ENCODE measurements around the gene QKI.

Gene QKI

GRCh38 chr6:163520956-163521355 is 106.4 kb downstream of the QKI start:
- 97 to 100% methylated on average over 2 to 3 of the region's 4 CpGs for WGBS, 2 experiments
- H3K36me3 ChIP-seq (ENCODE audit: control insufficient read depth, insufficient read depth, low read length) = no peaks in the 10 kb centered on the region
- H3K27ac ChIP-seq (ENCODE audit: insufficient read depth, low read depth, low read length, poor library complexity, severe bottlenecking) = no peak overlapping the region

GRCh38 chr6:163522033-163522432 is 107.5 kb downstream of the QKI start:
- H3K9me3 ChIP-seq (ENCODE audit: control insufficient read depth, low read length) = no peaks in the 10 kb centered on the region
- H3K4me1 ChIP-seq (ENCODE audit: control insufficient read depth, insufficient read depth, low read length) = peaks cover 2% of the 10 kb centered on the region
- no peaks in the 10 kb centered on the region for H3K27me3 ChIP-seq (ENCODE audit: control insufficient read depth, insufficient read depth, low read length, poor library complexity, severe bottlenecking)
- H3K27ac ChIP-seq (ENCODE audit: insufficient read depth, low read depth, low read length, poor library complexity, severe bottlenecking) = no peak overlapping the region
- 91% methylated on average over 1 of the region's 1 CpG; no CpG with 5 or more reads in 1 of the 2 experiments for WGBS, 2 experiments
- H3K36me3 ChIP-seq (ENCODE audit: control insufficient read depth, insufficient read depth, low read length) = no peaks in the 10 kb centered on the region
- H3K4me3 ChIP-seq (ENCODE audit: insufficient read depth, low read depth, low read length) = no peak overlapping the region

More at GRCh38 chr6:163520956-163521355, 106.4 kb downstream of the QKI start:
- Histone ChIP-seq H3K27me3 (ENCODE audit: control insufficient read depth, insufficient read depth, low read length, poor library complexity, severe bottlenecking) (no peaks in the 10 kb centered on the region), H3K9me3 (ENCODE audit: control insufficient read depth, low read length) (no peaks in the 10 kb centered on the region), H3K4me3 (ENCODE audit: insufficient read depth, low read depth, low read length) (no peak overlapping the region), H3K4me1 (ENCODE audit: control insufficient read depth, insufficient read depth, low read length) (no peaks in the 10 kb centered on the region)

- Histone ChIP-seq H3K27me3 (ENCODE audit: control insufficient read depth, insufficient read depth, low read length, poor library complexity, severe bottlenecking) (no peaks in the 10 kb centered on the region), H3K4me1 (ENCODE audit: control insufficient read depth, insufficient read depth, low read length) (peaks cover 7% of the 10 kb centered on the region), H3K9me3 (ENCODE audit: control insufficient read depth, low read length) (no peaks in the 10 kb centered on the region), H3K27ac (ENCODE audit: insufficient read depth, low read depth, low read length, poor library complexity, severe bottlenecking) (no peak overlapping the region), H3K36me3 (ENCODE audit: control insufficient read depth, insufficient read depth, low read length) (no peaks in the 10 kb centered on the region), H3K4me3 (ENCODE audit: insufficient read depth, low read depth, low read length) (no peak overlapping the region)
Measured at GRCh38 chr6:163525926-163526325, 111.4 kb downstream of the QKI start.

- Histone ChIP-seq H3K27ac (ENCODE audit: insufficient read depth, low read depth, low read length, poor library complexity, severe bottlenecking) (no peak overlapping the region), H3K9me3 (ENCODE audit: control insufficient read depth, low read length) (no peaks in the 10 kb centered on the region), H3K36me3 (ENCODE audit: control insufficient read depth, insufficient read depth, low read length) (no peaks in the 10 kb centered on the region), H3K27me3 (ENCODE audit: control insufficient read depth, insufficient read depth, low read length, poor library complexity, severe bottlenecking) (no peaks in the 10 kb centered on the region), H3K4me3 (ENCODE audit: insufficient read depth, low read depth, low read length) (no peak overlapping the region), H3K4me1 (ENCODE audit: control insufficient read depth, insufficient read depth, low read length) (peaks cover 12% of the 10 kb centered on the region)
- WGBS, 2 experiments = 100% methylated on average over 1 of the region's 1 CpG; no CpG with 5 or more reads in 1 of the 2 experiments
Measured at GRCh38 chr6:163526346-163526745, 111.8 kb downstream of the QKI start.

GRCh38 chr6:163527291-163527690 is 112.8 kb downstream of the QKI start:
- no peaks in the 10 kb centered on the region for H3K36me3 ChIP-seq (ENCODE audit: control insufficient read depth, insufficient read depth, low read length)
- peaks cover 12% of the 10 kb centered on the region for H3K4me1 ChIP-seq (ENCODE audit: control insufficient read depth, insufficient read depth, low read length)
- WGBS, 2 experiments = 85 to 87% methylated on average over 2 of the region's 3 CpGs
- H3K27ac ChIP-seq (ENCODE audit: insufficient read depth, low read depth, low read length, poor library complexity, severe bottlenecking) = no peak overlapping the region
- H3K27me3 ChIP-seq (ENCODE audit: control insufficient read depth, insufficient read depth, low read length, poor library complexity, severe bottlenecking) = no peaks in the 10 kb centered on the region
- no peaks in the 10 kb centered on the region for H3K9me3 ChIP-seq (ENCODE audit: control insufficient read depth, low read length)
- H3K4me3 ChIP-seq (ENCODE audit: insufficient read depth, low read depth, low read length) = no peak overlapping the region

GRCh38 chr6:163529605-163530004 is 115.1 kb downstream of the QKI start:
- H3K4me3 ChIP-seq (ENCODE audit: insufficient read depth, low read depth, low read length) = no peak overlapping the region
- peaks cover 12% of the 10 kb centered on the region for H3K4me1 ChIP-seq (ENCODE audit: control insufficient read depth, insufficient read depth, low read length)

GRCh38 chr6:163530406-163530805 is 115.9 kb downstream of the QKI start:
- Histone ChIP-seq H3K27ac (ENCODE audit: insufficient read depth, low read depth, low read length, poor library complexity, severe bottlenecking) (no peak overlapping the region), H3K4me3 (ENCODE audit: insufficient read depth, low read depth, low read length) (no peak overlapping the region), H3K36me3 (ENCODE audit: control insufficient read depth, insufficient read depth, low read length) (no peaks in the 10 kb centered on the region), H3K9me3 (ENCODE audit: control insufficient read depth, low read length) (no peaks in the 10 kb centered on the region), H3K4me1 (ENCODE audit: control insufficient read depth, insufficient read depth, low read length) (peaks cover 12% of the 10 kb centered on the region), H3K27me3 (ENCODE audit: control insufficient read depth, insufficient read depth, low read length, poor library complexity, severe bottlenecking) (no peaks in the 10 kb centered on the region)
- WGBS, 2 experiments = 90 to 92% methylated on average over 1 to 2 of the region's 3 CpGs

More at GRCh38 chr6:163529605-163530004, 115.1 kb downstream of the QKI start:
- H3K27ac ChIP-seq (ENCODE audit: insufficient read depth, low read depth, low read length, poor library complexity, severe bottlenecking) = no peak overlapping the region
- no peaks in the 10 kb centered on the region for H3K27me3 ChIP-seq (ENCODE audit: control insufficient read depth, insufficient read depth, low read length, poor library complexity, severe bottlenecking)
- no peaks in the 10 kb centered on the region for H3K9me3 ChIP-seq (ENCODE audit: control insufficient read depth, low read length)
- no peaks in the 10 kb centered on the region for H3K36me3 ChIP-seq (ENCODE audit: control insufficient read depth, insufficient read depth, low read length)
- 96 to 97% methylated on average over 3 of the region's 3 CpGs for WGBS, 2 experiments

- no peak overlapping the region for H3K27ac ChIP-seq (ENCODE audit: insufficient read depth, low read depth, low read length, poor library complexity, severe bottlenecking)
Measured at GRCh38 chr6:163531122-163531521, 116.6 kb downstream of the QKI start.

GRCh38 chr6:163532526-163533078 is 118.1 kb downstream of the QKI start:
- WGBS, 2 experiments = 87 to 92% methylated on average over 5 of the region's 5 CpGs
- Histone ChIP-seq H3K4me1 (ENCODE audit: control insufficient read depth, insufficient read depth, low read length) (peaks cover 8% of the 10 kb centered on the region), H3K36me3 (ENCODE audit: control insufficient read depth, insufficient read depth, low read length) (no peaks in the 10 kb centered on the region), H3K27ac (ENCODE audit: insufficient read depth, low read depth, low read length, poor library complexity, severe bottlenecking) (no peak overlapping the region), H3K4me3 (ENCODE audit: insufficient read depth, low read depth, low read length) (no peak overlapping the region), H3K9me3 (ENCODE audit: control insufficient read depth, low read length) (no peaks in the 10 kb centered on the region), H3K27me3 (ENCODE audit: control insufficient read depth, insufficient read depth, low read length, poor library complexity, severe bottlenecking) (no peaks in the 10 kb centered on the region)

More at GRCh38 chr6:163531122-163531521, 116.6 kb downstream of the QKI start:
- H3K36me3 ChIP-seq (ENCODE audit: control insufficient read depth, insufficient read depth, low read length) = no peaks in the 10 kb centered on the region
- 82 to 93% methylated on average over 2 of the region's 2 CpGs for WGBS, 2 experiments
- H3K4me3 ChIP-seq (ENCODE audit: insufficient read depth, low read depth, low read length) = no peak overlapping the region
- H3K9me3 ChIP-seq (ENCODE audit: control insufficient read depth, low read length) = no peaks in the 10 kb centered on the region
- peaks cover 12% of the 10 kb centered on the region for H3K4me1 ChIP-seq (ENCODE audit: control insufficient read depth, insufficient read depth, low read length)
- no peaks in the 10 kb centered on the region for H3K27me3 ChIP-seq (ENCODE audit: control insufficient read depth, insufficient read depth, low read length, poor library complexity, severe bottlenecking)

GRCh38 chr6:163533443-163533842 is 118.9 kb downstream of the QKI start:
- 89 to 99% methylated on average over 1 to 2 of the region's 2 CpGs for WGBS, 2 experiments
- no peak overlapping the region for H3K27ac ChIP-seq (ENCODE audit: insufficient read depth, low read depth, low read length, poor library complexity, severe bottlenecking)

GRCh38 chr6:163536770-163537169 is 122.3 kb downstream of the QKI start:
- Histone ChIP-seq H3K27ac (ENCODE audit: insufficient read depth, low read depth, low read length, poor library complexity, severe bottlenecking) (no peak overlapping the region), H3K4me3 (ENCODE audit: insufficient read depth, low read depth, low read length) (no peak overlapping the region), H3K36me3 (ENCODE audit: control insufficient read depth, insufficient read depth, low read length) (no peaks in the 10 kb centered on the region), H3K4me1 (ENCODE audit: control insufficient read depth, insufficient read depth, low read length) (peaks cover 14% of the 10 kb centered on the region), H3K9me3 (ENCODE audit: control insufficient read depth, low read length) (no peaks in the 10 kb centered on the region), H3K27me3 (ENCODE audit: control insufficient read depth, insufficient read depth, low read length, poor library complexity, severe bottlenecking) (no peaks in the 10 kb centered on the region)
- WGBS, 2 experiments = 88 to 98% methylated on average over 3 of the region's 3 CpGs

More at GRCh38 chr6:163533443-163533842, 118.9 kb downstream of the QKI start:
- Histone ChIP-seq H3K4me1 (ENCODE audit: control insufficient read depth, insufficient read depth, low read length) (peaks cover 16% of the 10 kb centered on the region), H3K9me3 (ENCODE audit: control insufficient read depth, low read length) (no peaks in the 10 kb centered on the region), H3K36me3 (ENCODE audit: control insufficient read depth, insufficient read depth, low read length) (no peaks in the 10 kb centered on the region), H3K27me3 (ENCODE audit: control insufficient read depth, insufficient read depth, low read length, poor library complexity, severe bottlenecking) (no peaks in the 10 kb centered on the region), H3K4me3 (ENCODE audit: insufficient read depth, low read depth, low read length) (no peak overlapping the region)

Data from ectodermal cell (in vitro differentiated cells).